GM19025 (cell line): ENCODE results near the gene NEURL3.

ENCODE experiments used
- ATAC-seq: cut with Tn5 transposase; IDR thresholded peaks from one replicate; pipeline ENCODE4 v1.9.1; 2021; ENCODE audit warnings: mild to moderate bottlenecking, low read depth, moderate library complexity; ENCODE audit not compliant: unreplicated experiment

Gene NEURL3

DNA sequence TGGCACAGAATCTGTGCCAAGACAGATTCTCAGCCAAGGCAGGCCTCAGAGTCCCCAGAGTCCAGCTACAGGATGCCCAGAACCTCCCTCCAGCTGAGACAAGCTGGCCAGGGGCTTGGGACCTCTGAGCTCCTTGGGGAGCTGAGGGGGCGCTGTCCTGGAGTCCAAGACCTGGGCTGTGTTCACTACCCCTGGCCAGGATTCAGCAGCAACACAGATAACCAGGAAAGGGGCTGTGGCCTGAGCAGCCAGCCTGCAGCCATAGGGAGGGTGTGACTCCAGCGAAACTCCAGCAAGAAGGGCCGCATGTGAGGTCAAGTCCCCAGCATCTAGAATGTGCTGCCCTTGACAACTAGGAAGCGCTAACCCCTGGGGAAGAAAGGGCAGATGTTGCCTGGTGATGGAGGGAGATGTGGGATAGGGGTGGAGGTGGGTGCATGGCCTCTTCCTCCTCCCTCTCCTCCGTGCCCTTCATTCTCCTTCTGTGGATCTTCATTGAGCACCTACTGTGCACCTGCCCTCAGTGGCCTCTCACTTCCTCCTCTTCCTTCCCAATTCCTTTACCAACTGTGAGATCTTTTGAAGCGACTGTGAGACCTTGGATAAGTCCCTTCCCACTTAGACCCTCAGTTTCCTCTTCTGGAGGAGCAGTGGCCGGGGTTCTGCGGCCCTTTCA, 23.7 kb upstream of the NEURL3 start:
- ATAC-seq, result no peak

DNA sequence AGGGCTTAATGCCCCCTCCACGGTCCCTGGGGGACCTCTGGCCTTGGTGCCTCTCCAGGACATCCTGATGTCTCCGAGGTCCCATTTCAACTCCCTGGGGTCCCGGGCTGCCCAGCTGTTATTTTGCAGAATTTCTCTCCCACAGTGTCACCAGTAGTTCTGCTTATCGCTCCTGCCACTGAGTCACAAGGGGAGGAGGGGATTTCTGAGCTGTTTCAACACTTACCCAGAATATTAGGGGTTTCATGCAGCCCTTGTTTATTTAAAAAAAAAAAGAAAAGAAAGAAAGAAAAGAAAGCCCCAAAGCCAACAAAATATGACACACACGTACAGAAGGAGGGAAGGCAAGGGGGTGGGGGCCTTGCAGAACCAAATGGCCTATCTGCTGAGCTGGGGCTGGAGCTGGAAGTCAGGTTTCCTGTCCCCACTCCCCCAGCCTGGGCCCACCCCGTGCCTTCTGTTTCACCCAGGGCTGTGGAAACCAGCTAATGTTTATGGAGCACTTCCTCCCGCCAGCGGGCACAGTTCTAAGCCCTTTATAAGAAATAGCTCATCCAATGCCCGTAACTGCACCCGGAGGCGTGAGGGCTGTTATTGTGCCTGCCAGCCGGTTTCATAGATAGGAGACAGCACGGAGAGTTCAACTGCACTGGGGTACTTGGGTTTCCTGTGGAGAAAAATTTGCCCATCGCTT, 23.0 kb upstream of the NEURL3 start:
- no peak for ATAC-seq

DNA sequence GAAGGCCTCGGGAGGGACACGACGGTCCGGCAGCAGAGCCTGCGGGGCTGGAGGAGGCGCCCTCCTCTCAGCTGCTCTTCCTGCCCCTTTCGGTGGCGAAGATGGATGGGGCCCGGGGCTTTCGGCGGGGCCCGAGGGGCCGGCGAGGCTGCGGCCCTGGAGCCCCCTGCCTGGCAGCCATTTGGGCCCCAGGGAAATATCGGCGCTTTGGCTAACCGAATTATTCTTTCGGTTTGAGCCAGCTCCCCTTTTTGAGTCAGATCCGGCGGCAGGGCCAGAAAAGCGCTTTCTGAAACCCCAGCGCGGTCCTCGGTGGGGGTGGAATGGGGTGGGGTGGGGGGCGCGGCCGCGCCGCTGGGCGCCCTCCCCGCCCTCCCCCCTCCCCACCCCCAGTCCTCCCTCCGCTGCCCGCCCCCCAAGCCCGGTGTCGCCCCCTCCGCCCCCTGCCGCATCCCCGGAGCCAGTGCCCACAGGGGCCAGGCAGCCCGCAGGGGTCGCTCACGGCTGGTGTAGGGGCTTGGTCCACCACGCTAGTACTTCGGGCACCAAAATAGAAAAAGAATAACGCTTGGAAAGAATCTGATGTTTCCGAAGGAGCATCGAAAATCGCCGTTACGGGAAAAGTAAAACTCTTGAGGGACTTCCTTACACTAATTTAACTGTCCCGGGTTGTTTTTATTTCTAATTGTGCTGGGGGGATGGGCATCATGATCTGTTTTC, 22.3 kb upstream of the NEURL3 start:
- peak; percentile 30 for ATAC-seq

DNA sequence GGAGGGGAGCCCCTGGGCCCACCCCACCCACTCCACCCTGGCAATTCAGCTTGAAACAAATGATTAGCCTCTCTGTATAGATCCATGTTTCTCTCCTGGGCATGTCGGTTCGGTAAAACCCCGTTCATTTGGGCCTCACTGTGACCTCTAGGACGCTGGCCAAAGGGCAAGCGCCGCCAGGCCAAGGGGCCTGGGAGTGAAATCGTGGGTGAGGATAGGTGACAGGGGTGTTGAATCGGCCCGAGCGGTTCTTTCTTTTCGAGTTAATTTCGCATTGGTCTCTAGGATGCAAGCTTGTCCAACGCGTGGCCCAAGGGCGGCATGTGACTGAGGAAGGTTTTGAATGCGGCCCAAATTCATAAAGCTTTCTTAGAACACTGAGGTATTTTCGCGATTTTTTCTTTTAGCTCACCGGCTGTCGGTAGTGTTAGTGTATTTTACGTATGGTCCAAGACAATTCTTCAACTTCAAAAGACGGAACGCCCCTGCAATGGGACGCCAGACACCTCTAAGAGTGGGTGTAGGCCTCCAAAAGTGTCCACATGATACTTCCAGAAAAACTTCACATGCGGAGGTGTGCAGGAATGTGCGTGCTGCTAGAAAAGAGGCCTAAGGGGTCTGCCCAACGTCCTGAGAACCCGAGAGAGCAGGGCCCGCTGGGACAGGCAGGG, 21.6 kb upstream of the NEURL3 start:
- ATAC-seq, result no peak

DNA sequence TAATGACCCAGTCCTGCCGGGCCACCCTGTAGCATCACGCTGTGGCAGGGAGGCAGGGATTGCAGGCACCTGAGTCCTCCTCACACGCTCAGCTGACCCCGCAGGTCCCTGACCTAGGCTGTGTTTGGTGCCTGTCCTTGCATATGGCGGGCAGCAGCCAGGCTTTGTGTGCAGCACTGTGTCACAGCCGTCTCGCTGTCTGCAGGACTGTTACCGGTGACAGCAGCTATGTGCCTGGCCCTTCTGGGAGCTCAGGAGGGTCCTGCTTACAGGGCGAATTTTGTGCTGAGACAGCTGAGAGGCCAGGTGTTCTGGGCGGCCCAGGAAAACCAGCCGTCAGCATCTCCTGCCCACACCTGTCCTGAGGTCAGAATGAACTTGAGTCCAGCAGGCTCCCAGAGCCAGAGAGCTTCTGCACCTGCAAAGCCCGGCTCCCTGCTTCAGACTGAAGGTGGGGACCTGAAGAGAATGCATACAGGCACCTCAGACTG, 21.0 kb upstream of the NEURL3 start:
- no peak for ATAC-seq

DNA sequence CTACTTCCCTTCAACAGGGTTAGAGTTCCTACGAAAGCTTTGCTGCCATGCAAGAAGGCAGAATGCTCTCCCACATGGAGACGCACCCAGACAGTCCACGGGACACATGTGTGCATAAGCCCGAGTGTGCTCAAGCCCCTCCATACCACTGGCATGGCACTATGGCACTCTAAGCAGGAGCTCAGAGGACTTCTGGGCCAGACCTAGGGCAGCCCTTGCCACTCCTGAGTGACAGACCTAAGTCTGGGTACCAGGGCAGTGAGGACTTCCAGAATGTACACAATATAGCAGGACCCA, 20.0 kb upstream of the NEURL3 start:
- no peak for ATAC-seq

DNA sequence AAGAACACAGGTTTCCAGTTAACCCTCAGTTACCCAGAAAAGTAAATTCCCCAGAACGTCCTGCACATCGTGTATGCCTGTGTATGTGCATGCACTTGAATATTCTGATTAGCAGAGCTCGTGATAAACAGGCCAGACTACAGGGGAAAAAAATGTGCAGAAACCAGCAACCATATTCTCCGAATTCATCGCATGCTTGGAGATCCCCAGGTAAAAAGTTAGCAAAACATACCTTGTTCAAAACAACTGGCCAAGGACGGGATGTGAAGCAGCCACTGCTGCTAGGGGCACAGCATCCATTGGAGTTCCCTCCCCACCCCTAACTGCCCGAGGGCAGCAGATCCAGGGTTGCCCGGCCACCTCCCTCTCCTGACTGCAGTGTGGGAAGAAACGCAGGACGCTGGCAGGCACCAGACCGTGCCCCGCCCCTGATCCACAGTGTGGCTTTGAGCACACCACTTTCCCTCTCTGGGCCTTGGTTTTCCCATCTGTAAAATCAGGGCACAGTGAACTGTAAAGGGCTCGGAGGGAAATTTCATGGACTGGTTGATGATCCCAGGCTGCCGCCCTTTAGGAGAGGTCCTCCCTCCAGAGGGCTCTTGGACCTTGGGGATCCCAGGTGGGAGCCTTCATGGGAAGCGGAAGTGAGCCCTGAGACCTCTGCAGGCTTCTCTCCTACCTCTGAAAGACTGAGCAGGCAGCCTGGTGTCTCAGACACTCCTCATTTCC, 19.5 kb upstream of the NEURL3 start:
- ATAC-seq, result no peak

DNA sequence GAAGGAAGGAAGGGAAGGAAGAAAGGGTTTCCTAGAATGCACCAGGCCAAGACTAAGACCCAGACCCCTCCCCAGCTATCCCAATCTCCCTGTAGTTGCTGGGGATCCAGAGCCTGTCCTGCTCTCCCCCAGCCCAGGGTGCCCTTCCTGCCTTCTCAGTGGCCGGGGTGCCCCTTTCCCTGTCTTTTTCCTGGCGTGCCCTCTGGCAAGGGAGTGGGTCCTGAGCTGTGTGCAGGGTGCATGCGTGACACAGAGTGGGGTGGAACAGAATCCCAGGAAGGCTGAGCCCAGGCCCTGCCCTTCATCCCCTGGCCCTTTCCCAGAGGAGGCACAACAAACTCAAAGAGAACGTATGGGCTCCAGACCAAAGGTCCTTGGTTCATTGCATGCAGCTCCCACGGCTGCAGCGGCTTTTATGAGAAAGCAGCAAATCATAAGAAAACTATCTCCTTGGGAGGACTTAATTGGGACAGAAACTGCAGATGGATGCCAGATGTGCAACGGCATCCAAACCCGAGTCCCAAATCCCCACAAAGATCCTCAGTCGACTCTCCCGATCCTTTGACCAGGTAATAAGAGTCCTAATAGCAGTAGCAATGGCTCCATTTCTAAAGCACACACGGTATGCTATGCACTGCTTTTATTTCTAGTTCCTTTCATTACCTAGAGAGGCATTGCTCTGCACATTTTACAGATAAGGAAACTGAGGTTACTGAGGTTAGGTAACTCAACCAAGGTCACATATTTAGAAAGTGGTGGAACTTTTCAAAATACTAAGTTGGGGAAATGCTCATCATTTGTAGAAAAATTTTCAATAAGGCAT, 18.7 kb upstream of the NEURL3 start:
- ATAC-seq, result no peak

DNA sequence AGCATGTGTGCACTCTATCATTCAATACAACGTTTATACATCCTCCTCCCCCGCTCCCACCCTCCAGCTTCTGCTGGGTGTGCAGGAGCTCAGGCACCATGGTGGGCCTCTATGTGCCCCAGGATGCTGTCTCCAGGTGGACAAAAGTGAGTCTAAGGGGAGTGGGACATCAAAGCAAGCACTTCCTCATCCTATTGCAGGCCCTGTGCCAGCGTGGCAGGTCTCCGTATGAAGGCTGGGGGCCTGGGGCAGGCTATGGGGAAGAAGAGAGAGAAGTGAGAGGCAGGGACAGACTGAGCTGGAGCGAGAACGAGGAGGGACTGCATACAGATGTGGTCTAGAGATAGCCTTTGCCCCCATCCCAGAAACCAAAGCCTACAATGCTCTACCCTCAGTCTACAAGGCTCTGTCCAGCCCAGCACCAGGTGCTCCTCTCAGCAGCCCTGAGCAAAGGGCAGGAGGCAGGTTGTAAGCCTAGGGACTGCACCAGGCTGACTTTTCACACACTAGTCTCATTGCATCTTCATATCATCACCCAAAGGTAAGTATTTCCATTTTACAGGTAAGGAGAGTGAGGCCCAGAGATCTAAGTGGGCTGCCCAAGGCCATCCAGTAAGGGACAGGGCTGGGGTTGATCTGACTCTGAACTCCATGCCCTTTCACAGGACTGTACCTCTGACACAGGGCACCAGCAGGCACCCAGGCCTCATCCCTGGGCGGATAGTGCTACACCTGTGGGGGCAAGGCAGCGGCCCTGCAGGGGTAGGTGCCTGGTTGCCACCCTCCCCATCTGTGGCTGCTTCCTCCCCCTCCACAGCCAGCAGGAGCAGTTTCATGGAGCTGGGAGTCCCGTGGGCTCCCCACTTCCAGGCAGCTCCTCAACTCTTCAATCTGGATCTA, 17.4 kb upstream of the NEURL3 start:
- no peak for ATAC-seq

DNA sequence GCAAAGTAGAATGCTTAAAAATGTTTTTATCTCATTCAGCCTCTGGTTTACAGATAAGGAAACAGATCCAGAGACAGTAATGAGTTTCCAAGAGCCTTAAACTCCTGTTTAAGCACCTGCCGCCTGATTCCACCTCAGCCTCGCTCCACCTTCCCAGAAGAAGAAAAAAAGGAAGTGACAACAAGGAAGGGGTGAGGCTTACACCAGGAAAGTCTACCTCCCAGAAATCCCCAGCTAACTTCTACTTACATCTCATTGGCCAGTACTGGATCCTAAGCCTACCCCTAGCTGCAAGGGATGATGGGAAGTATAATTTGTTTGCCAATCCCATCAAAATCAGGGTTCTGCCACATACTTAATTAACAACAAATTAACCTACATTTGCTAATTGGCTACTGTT, 16.1 kb upstream of the NEURL3 start:
- ATAC-seq, result no peak

DNA sequence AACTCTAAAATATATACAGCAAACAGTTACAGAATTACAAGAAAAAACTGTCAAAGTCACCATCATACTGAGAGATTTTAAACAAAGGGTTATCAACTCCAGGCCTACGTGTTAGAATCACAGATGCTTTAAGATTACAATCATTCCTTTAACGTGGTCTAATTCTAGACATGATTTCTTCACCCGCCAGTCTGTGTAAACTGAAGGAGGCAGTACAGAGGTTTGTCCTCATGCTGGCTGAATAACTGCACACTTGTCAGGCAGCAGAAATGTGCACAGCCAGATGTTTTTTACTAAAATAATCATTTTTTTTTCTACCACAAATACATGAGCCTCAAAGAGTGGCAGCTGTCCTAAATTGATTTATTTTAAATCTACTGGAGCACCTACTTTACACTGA, 15.5 kb upstream of the NEURL3 start:
- no peak for ATAC-seq

DNA sequence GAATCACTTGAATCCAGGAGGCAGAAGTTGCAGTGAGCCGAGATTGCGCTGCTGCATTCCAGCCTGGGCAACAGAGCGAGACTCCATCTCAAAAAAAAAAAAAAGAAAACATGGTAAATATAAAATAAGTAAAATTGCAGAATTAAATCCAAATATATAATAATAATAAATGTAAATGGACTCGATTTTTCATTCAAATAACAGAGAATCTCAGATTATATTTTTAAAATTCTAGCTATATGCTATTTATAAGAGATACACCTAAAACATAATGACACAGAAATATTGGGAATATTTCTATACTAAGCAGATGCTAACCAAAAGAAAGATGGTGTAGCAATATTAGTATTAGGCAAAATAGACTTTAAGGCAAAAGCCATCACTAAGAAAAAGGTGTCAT, 15.1 kb upstream of the NEURL3 start:
- ATAC-seq, result no peak

DNA sequence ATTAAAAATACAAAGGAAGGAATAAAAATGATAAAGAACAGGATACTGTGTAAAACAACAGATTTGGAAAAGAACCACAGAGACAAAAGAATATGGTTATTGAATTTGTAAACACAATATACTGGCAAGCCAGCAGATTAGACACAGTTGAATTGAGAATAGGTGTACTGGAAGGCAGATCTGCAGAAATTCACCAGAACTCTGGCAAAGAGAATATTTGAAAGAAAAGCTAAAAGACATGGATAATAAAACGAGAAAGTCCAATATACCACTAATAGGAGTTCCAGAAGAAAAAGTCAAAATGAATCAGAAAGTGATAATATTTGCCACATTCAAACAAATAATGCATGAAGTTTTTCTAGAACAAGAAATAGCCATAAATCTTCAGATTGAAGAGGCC, 11.9 kb upstream of the NEURL3 start:
- ATAC-seq, result no peak

DNA sequence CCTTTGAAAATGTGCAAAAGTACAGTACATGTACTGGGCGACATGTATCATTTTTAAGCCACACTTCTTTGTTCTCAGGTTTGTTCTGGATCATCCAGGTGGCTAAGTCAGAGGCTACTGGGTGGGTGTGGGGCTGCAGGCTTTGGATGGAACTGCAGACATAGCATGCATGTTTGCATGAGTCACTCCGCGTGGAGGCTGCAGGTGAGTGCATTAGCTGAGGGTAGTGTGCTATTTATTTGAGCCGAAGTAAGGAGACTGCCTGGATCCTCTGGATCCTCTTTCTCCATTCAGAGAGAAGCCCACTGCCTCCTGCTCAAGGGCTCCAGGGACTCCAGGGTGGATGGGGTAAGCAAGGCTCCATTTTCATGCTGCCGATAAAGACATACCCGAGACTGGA, 9.4 kb upstream of the NEURL3 start:
- ATAC-seq, result no peak

DNA sequence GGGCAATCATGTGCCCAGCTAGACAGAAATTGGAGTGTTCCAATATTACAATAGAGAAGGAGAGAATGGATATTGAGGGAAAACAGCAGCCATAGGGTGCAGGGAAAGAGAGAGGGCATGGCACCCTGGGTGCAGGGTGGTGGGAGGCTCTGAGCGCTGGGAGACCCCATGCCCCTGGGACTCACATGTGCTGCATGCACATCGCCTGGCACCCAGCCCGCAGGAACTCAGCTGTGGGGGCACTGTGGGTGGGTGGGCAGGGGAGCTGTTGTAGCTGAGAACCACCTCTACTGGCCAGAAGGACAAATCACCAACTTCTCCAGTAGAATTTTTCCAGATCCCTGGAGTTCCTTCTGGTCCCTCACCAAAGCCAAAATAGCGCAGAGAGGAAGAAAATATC, 7.2 kb upstream of the NEURL3 start:
- no peak for ATAC-seq

DNA sequence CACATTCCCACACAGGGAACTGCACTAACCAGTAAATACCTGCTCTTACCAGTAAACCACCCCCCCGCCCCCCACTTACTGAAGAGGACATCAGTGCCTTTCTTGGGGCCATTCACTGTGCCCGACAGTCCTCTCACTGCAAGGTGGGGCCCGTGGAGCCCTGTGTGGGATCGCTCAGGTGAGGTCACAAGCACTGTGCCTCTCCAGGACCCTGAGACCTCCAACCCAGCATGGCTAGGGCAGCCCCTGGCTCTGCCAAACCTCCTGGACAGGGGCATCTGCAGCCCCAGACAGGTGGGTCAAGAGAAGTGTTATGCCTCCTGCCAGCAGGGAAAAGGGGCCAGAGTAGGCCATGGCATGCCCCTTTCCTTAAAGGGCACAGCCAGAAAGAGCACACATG, 6.7 kb upstream of the NEURL3 start:
- ATAC-seq, result no peak

DNA sequence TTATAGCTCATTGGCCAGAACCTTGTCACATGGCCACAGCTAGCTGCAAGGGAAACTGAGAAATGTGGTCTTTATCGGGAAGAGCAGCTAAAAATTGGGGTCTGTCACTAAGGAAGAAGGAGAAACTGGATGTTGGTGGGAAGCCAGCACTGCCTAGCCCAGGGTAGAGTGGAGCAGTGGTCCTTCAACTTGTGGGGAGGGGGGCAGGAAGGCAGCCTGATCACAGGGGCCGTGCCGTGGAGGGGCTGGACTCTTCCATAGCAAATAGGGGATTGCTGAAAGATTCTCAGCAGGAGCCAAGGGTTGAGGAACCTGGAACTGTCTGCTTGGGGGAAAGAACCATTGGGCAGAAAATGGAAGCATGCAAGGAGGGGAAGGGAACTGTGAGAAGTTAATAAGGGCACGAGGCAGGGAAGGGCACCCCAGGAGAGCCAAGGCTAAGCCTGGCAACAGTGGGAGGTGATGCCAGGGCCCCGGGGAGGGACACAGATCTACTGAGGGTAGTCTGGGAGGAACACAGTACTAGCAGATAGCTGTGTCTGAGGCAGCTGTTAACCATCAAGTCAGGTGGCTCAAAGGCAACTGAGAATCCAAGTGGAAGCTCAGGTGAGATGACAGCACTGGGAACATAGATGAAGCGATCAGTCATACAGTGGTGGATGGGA, 5.9 kb upstream of the NEURL3 start:
- no peak for ATAC-seq

DNA sequence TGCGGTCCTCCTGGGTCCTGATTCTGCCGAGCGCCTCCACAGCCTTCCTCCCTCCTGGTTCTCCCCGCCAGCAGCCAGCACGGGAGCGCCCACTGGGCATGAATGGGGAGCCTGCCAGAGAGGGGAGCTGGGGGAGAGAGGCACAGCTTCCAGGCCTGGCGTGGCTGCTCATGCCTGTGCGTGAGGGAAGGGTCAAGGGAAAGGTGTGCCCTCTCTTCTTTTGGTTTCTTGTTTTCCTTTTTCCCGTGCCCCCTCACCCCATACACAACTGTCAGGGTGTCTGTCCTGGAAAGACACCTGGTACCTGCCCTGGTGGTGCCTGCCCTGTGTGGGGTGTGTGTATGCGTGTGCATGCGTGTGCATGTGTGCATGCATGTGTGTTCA, 4.7 kb upstream of the NEURL3 start:
- ATAC-seq, result no peak
